Right lobe of liver (tissue), 6 donors: ENCODE measurements around the gene FGF5. TPM values are rescaled to one million over a fixed set of nuclear protein-coding genes. Genes with fewer than 3 reads are reported as not detected.
"Not testable (repeated sequence)": the region's sequence is repeated elsewhere in the genome, so short reads cannot be mapped to it uniquely, and the experiment has no call there.

Experiments used
- ATAC-seq, 4 donors: fragments of 200-7000 bp; cut with Tn5 transposase; one replicate each; pipeline ENCODE4 v1.9.1; 2020; ENCODE audit warnings: mild to moderate bottlenecking in 4 of 4, moderate library complexity in 4 of 4
- DNase-seq, 3 donors: peaks; one replicate each; pipeline ENCODE4 v3.0.0-alpha.2; 2020
- H3K27ac ChIP-seq, 3 donors: fragments of 200-600 bp; one replicate each; pipeline ENCODE4 v1.8.0; 2022
- H3K27me3 ChIP-seq, 2 donors: fragments of 200-600 bp; one replicate each; pipeline ENCODE4 v1.8.0; 2022
- H3K36me3 ChIP-seq, 4 donors: fragments of 200-600 bp; sonication (generic) in 1 of 4; one replicate each; pipeline versions ENCODE4 v1.5.1 to v1.8.0; 2017 to 2022; ENCODE audit warnings: control low read depth in 1 of 4
- H3K4me1 ChIP-seq, 4 donors: fragments of 200-600 bp; sonication (generic) in 1 of 4; one replicate each; pipeline versions ENCODE4 v1.5.1 to v1.8.0; 2017 to 2022; ENCODE audit warnings: control low read depth in 1 of 4
- H3K4me3 ChIP-seq, 3 donors: fragments of 200-600 bp; one replicate each; pipeline ENCODE4 v1.8.0; 2022
- H3K9me3 ChIP-seq, 4 donors: fragments of 200-600 bp; sonication (generic) in 1 of 4; one replicate each; pipeline versions ENCODE4 v1.5.1 to v1.8.0; 2017 to 2022; ENCODE audit warnings: control low read depth in 1 of 4
- POLR2A ChIP-seq: fragments of 450-650 bp; IDR thresholded peaks from one replicate; pipeline ENCODE4 v1.6.1; 2017; ENCODE audit warnings: antibody characterized with exemption, mild to moderate bottlenecking
- WGBS: methylation state at CpG from one replicate; pipeline ENCODE4 v1.1.6; 2018; ENCODE audit warnings: low coverage, low lambda C conversion rate; ENCODE audit not compliant: insufficient coverage; ENCODE audit errors: missing lambda C conversion rate; 5-methylcytosine and 5-hydroxymethylcytosine counted together
- intact Hi-C, 2 donors: fragments of 100-400 bp; cut with DNase I; formaldehyde crosslinking; loops; one replicate each; pipeline versions ENCODE4 v1.11.2 to v1.14.1; 2022
- total RNA-seq, 6 experiments: library from RNA; depleted of rRNA in 2 of 6; stranded (reverse); fragments of >200 nt in 2 of 6; fragmentation: NEBNext Ultra II Directional in 3 of 6; extraction: Animal tissue kit (Norgen Biotek cat#: 25700) in 3 of 6; gene quantifications; one replicate each; pipeline versions ENCODE4 v1.1.0 to v1.2.4, GENCODE V29; 2016 to 2023
- TF ChIP-seq, protein P1 (sequence below), 4 donors: fragments of 200-600 bp in 3 of 4; fragments of 450-650 bp in 1 of 4; IDR thresholded peaks; one replicate each; pipeline versions ENCODE4 v1.5.1 to v1.8.0; 2016 to 2022; ENCODE audit warnings: antibody characterized with exemption in 4 of 4, mild to moderate bottlenecking in 2 of 4
- donor health status: DM: no; HTN: yes; CAD: no.
- donor health status: DM: no; HTN: no; CAD: no.
- donor health status: DM: no; HTN: no; CAD: no.
- donor health status: DM: no; HTN: yes; CAD: no.
- donor health status: DM: no; HTN: yes; CAD: no.

The FGF5 gene
- total RNA-seq, 6 experiments from 2014 or later, result not detected

DNA sequence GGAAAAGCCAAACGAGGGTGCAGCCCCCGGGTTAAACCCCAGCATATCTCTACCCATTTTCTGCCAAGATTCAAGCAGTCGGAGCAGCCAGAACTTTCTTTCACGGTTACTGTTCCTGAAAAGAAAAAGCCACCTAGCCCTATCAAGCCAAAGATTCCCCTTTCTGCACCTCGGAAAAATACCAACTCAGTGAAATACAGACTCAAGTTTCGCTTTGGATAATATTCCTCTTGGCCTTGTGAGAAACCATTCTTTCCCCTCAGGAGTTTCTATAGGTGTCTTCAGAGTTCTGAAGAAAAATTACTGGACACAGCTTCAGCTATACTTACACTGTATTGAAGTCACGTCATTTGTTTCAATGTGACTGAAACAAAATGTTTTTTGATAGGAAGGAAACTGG, 20.0 kb downstream of the FGF5 start:
- DNase-seq (no peak), ATAC-seq (no peak)
- Histone ChIP-seq H3K4me3 (no peak overlapping the region), H3K36me3 (no peaks in the 10 kb centered on the region), H3K9me3 (no peaks in the 10 kb centered on the region), H3K27ac (no peak overlapping the region), H3K4me1 (no peaks in the 10 kb centered on the region), H3K27me3 (peaks cover 0 to 1% of the 10 kb centered on the region in 2 donors)
- intact Hi-C loops, result no loop called here
- TF ChIP-seq, protein P1, sequence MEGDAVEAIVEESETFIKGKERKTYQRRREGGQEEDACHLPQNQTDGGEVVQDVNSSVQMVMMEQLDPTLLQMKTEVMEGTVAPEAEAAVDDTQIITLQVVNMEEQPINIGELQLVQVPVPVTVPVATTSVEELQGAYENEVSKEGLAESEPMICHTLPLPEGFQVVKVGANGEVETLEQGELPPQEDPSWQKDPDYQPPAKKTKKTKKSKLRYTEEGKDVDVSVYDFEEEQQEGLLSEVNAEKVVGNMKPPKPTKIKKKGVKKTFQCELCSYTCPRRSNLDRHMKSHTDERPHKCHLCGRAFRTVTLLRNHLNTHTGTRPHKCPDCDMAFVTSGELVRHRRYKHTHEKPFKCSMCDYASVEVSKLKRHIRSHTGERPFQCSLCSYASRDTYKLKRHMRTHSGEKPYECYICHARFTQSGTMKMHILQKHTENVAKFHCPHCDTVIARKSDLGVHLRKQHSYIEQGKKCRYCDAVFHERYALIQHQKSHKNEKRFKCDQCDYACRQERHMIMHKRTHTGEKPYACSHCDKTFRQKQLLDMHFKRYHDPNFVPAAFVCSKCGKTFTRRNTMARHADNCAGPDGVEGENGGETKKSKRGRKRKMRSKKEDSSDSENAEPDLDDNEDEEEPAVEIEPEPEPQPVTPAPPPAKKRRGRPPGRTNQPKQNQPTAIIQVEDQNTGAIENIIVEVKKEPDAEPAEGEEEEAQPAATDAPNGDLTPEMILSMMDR (IDR thresholded peaks at IDR 0.05), result no peak
- TF ChIP-seq POLR2A, result no peak
- WGBS, result 55% methylated on average over 7 of the region's 7 CpGs

DNA sequence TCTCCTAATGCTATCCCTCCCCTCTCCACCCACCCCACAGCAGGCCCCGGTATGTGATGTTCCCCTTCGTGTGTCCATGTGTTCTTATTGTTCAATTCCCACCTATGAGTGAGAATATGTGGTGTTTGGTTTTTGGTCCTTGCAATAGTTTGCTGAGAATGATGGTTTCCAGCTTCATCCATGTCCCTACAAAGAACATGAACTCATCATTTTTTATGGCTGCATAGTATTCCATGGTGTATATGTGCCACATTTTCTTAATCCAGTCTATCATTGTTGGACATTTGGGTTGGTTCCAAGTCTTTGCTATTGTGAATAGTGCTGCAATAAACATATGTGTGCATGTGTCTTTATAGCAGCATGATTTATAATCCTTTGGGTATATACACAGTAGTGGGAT, 24.2 kb downstream of the FGF5 start:
- H3K36me3 ChIP-seq, intact Hi-C loops, H3K4me1 ChIP-seq, ATAC-seq, H3K27me3 ChIP-seq, H3K27ac ChIP-seq, H3K4me3 ChIP-seq, DNase-seq, H3K9me3 ChIP-seq: not testable (repeated sequence)
- 94% methylated on average over 2 of the region's 2 CpGs for WGBS

DNA sequence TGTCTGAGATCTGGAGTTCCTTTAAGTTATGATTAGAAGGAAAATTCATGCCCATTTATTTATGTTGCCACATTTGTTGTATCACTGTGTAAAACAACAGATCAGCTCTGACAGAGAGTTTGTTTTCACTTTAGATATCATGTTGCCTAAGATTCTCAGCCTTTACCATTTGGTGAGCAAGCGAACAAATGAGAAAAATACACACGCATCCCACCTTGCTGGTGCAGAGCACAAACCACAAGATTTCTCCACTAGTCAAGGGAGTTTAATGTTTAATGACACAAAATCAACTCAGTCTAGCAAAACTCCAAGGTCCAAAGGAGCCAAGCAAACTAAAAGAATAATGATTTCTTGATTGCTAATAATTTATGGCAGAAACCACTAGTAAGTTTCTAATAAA, 27.7 kb downstream of the FGF5 start:
- intact Hi-C loops, result no loop called here
- Histone ChIP-seq H3K9me3 (no peaks in the 10 kb centered on the region), H3K27me3 (no peaks in the 10 kb centered on the region), H3K27ac (no peak overlapping the region), H3K4me3 (no peak overlapping the region), H3K36me3 (no peaks in the 10 kb centered on the region), H3K4me1 (no peaks in the 10 kb centered on the region)
- DNase-seq (no peak), ATAC-seq (no peak)
- WGBS, result 25% methylated on average over 2 of the region's 2 CpGs
- no peak for TF ChIP-seq POLR2A
- TF ChIP-seq, protein P1 (IDR thresholded peaks at IDR 0.05), result no peak

DNA sequence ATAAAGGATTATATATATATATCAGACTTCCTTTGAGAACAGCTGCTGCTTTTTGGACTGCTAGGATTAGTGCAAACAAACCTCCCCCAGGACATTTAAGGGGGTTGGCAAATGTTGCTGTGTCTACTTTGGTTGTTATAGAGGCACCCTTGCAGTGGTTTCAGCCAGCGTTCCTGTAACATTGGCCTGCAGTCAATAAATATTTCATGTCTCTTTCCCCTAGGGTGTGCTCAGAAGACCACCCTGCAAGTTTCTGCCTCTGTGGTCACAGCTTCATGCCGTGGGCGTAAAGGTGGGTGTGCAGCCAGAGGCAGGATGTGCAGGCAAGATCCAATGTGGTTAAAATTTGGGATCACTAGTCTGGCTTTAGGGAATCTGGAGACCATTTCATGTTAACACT, 28.9 kb downstream of the FGF5 start:
- TF ChIP-seq, protein P1 (IDR thresholded peaks at IDR 0.05), result no peak
- no peak for TF ChIP-seq POLR2A
- Histone ChIP-seq H3K4me1 (no peaks in the 10 kb centered on the region), H3K27ac (no peak overlapping the region), H3K36me3 (no peaks in the 10 kb centered on the region), H3K27me3 (no peaks in the 10 kb centered on the region), H3K9me3 (no peaks in the 10 kb centered on the region), H3K4me3 (no peak overlapping the region)
- intact Hi-C loops, result no loop called here
- WGBS, result 61% methylated on average over 3 of the region's 3 CpGs
- ATAC-seq, result no peak
- no peak for DNase-seq

DNA sequence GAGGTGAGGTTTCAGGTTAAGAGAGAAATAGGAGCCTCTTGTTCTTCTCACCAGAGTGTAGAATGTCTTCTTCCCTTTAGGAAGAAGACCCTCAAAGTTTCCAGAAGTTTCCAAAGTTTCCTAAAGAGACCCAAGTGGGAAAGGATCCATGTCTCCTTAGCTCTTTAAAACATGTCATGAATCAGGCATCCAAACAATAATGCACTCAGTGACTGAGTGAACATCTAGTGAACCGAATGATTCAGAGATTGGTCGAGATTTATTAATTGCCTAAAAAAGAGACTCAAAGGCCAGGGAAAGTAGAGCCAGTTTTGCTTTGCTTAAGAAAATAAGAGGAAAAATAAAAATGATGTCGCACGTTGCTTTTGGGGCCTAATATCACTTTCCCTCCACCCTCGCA, 29.4 kb downstream of the FGF5 start:
- TF ChIP-seq POLR2A, result no peak
- TF ChIP-seq, protein P1 (IDR thresholded peaks at IDR 0.05), result no peak
- intact Hi-C loops, result no loop called here
- no peaks in the 10 kb centered on the region for H3K4me1 ChIP-seq
- ATAC-seq (no peak), DNase-seq (no peak)
- H3K27me3 ChIP-seq, result no peaks in the 10 kb centered on the region
- H3K36me3 ChIP-seq, result no peaks in the 10 kb centered on the region
- H3K4me3 ChIP-seq, result no peak overlapping the region
- H3K27ac ChIP-seq, result no peak overlapping the region
- H3K9me3 ChIP-seq, result no peaks in the 10 kb centered on the region
- WGBS, result 75% methylated on average over 4 of the region's 5 CpGs
